Kidney (tissue), 14 donors: ENCODE results near the gene ZDHHC11. TPM values are rescaled to one million over a fixed set of nuclear protein-coding genes. Genes with fewer than 3 reads are reported as not detected.
"Not testable (repeated sequence)": the region's sequence is repeated elsewhere in the genome, so short reads cannot be mapped to it uniquely, and the experiment has no call there.

Source experiments
- DNase-seq, 5 donors: peaks; one replicate each; pipeline ENCODE4 v3.0.0-alpha.2; 2013 to 2020
- FAIRE-seq: peaks from 2 replicates; lab custom pipeline; 2012; peaks lifted over from hg19 to GRCh38; lab: Jason Lieb, UNC
- H3K27ac ChIP-seq, 2 donors: one replicate each; pipeline ENCODE4 v1.7.0; 2013; ENCODE audit warnings: low read depth in 2 of 2, low read length in 2 of 2, inconsistent platforms in 1 of 2
- H3K27me3 ChIP-seq: one replicate; pipeline ENCODE4 v1.7.1; 2013; ENCODE audit warnings: low read length, inconsistent platforms; ENCODE audit not compliant: control insufficient read depth, insufficient read depth
- H3K36me3 ChIP-seq, 3 donors: one replicate each; pipeline versions ENCODE4 v1.7.0 to v1.7.1; 2013; ENCODE audit warnings: low read length in 3 of 3, control low read depth in 1 of 3, inconsistent platforms in 1 of 3; ENCODE audit not compliant: insufficient read depth in 3 of 3, control insufficient read depth in 2 of 3
- H3K4me1 ChIP-seq, 3 donors: one replicate each; pipeline versions ENCODE4 v1.7.0 to v1.7.1; 2013; ENCODE audit warnings: low read length in 3 of 3, inconsistent platforms in 1 of 3, low read depth in 1 of 3; ENCODE audit not compliant: control insufficient read depth in 2 of 3, insufficient read depth in 2 of 3
- H3K4me3 ChIP-seq, 3 donors: one replicate each; pipeline versions ENCODE4 v1.7.0 to v1.8.1; 2013; ENCODE audit warnings: low read length in 3 of 3, control low read depth in 1 of 3, inconsistent platforms in 1 of 3
- H3K9ac ChIP-seq, 3 donors: one replicate each; pipeline versions ENCODE4 v1.7.0 to v1.7.1; 2013; ENCODE audit warnings: low read length in 3 of 3, control low read depth in 1 of 3, inconsistent platforms in 1 of 3
- H3K9me3 ChIP-seq, 3 donors: one replicate each; pipeline versions ENCODE4 v1.7.0 to v1.7.1; 2013; ENCODE audit warnings: low read length in 3 of 3, control low read depth in 1 of 3, inconsistent platforms in 1 of 3; ENCODE audit not compliant: control insufficient read depth in 2 of 3, insufficient read depth in 1 of 3
- CTCF ChIP-seq: IDR thresholded peaks from 3 replicates; pipeline ENCODE4 v1.5.1; 2012; ENCODE audit warnings: mild to moderate bottlenecking, moderate library complexity, borderline replicate concordance; ENCODE audit not compliant: insufficient read depth; ENCODE audit errors: extremely low read depth
- intact Hi-C: fragments of 100-400 bp; cut with DNase I; formaldehyde crosslinking; loops from one replicate; pipeline ENCODE4 v1.11.1; 2022
- polyA plus RNA-seq: library from polyadenylated mRNA; stranded (reverse); fragments of 350-450 nt; fragmentation: Illumina TruSeq; extraction: RNeasy Lipid Tissue Mini Kit (QIAGEN cat#74804); gene quantifications from one replicate; pipeline ENCODE4 v1.2.3, GENCODE V29; 2014; ENCODE audit warnings: low read depth, low replicate concordance; ENCODE audit not compliant: insufficient read depth
- total RNA-seq: library from RNA; stranded (reverse); fragmentation: NEBNext Ultra II Directional; extraction: Animal tissue kit (Norgen Biotek cat#: 25700); gene quantifications from one replicate; pipeline ENCODE4 v1.2.1, GENCODE V29; 2021
- donor health status: control.
- donor health status: control.
- donor health status: control.
- donor health status: control.
- donor health status: control.
- donor health status: DM: yes; HTN: yes; CAD: no.
- donor health status: Normal renal cell carcinoma (clear cell type).

Gene ZDHHC11
- total and polyA plus RNA-seq, 2 donors from 2014 or later: 1.6 to 10.1 TPM

GRCh38 chr5:763998-764781, 86.6 kb downstream of the ZDHHC11 start:
- no peaks in the 10 kb centered on the region for H3K27me3 ChIP-seq
- H3K9ac ChIP-seq: no peak overlapping the region
- H3K27ac ChIP-seq: no peak overlapping the region
- H3K4me3 ChIP-seq: no peak overlapping the region
- H3K4me1 ChIP-seq: peaks cover 0 to 2% (median 0%) of the 10 kb centered on the region in 3 donors
- H3K36me3 ChIP-seq: no peaks in the 10 kb centered on the region
- DNase-seq: peak in 2 of 5 donors; percentile 8 to 85
- no peaks in the 10 kb centered on the region for H3K9me3 ChIP-seq
- no peak for FAIRE-seq
- intact Hi-C loops: no loop called here
- no peak for TF ChIP-seq CTCF

- Histone ChIP-seq H3K36me3 (no peaks in the 10 kb centered on the region), H3K9ac (no peak overlapping the region), H3K9me3 (no peaks in the 10 kb centered on the region), H3K27me3 (peaks cover 2% of the 10 kb centered on the region), H3K27ac (no peak overlapping the region), H3K4me3 (no peak overlapping the region), H3K4me1 (peaks cover 0 to 8% (median 3%) of the 10 kb centered on the region in 3 donors)
- no peak for TF ChIP-seq CTCF
- intact Hi-C loops: no loop called here
- no peak for FAIRE-seq
- peak in 1 of 5 donors; percentile 15 for DNase-seq
Measured at GRCh38 chr5:763397-763796, 87.4 kb downstream of the ZDHHC11 start.

GRCh38 chr5:762996-763395, 87.8 kb downstream of the ZDHHC11 start:
- H3K9me3 ChIP-seq, H3K27me3 ChIP-seq, H3K9ac ChIP-seq, intact Hi-C loops, H3K36me3 ChIP-seq, H3K27ac ChIP-seq, H3K4me3 ChIP-seq, FAIRE-seq, H3K4me1 ChIP-seq: not testable (repeated sequence)
- peak in 1 of 5 donors; percentile 26 for DNase-seq

GRCh38 chr5:761854-762710, 88.7 kb downstream of the ZDHHC11 start:
- Histone ChIP-seq H3K9ac (no peak overlapping the region), H3K4me1 (peaks cover 0 to 13% (median 8%) of the 10 kb centered on the region in 3 donors), H3K36me3 (no peaks in the 10 kb centered on the region), H3K27me3 (peaks cover 2% of the 10 kb centered on the region), H3K4me3 (no peak overlapping the region), H3K27ac (no peak overlapping the region), H3K9me3 (no peaks in the 10 kb centered on the region)
- DNase-seq: peak in 1 of 5 donors; percentile 86
- intact Hi-C loops: no loop called here
- FAIRE-seq: no peak
- TF ChIP-seq CTCF: no peak
